ENCODE measurements around the gene POLD3.

POLD3 gene

GRCh38 chr11:74620531-74620930 is 28.1 kb downstream of the POLD3 start:
- Histone ChIP-seq H3K4me2 (ENCODE audit: insufficient read depth, low read length, poor library complexity, severe bottlenecking) (no peak overlapping the region), H3K4me3 (ENCODE audit: low read length in 2 of 2) (no peak overlapping the region), H2AFZ (ENCODE audit: low read length) (no peak overlapping the region), H2AK5ac (ENCODE audit: low read depth, low read length) (no peak overlapping the region), H3K4me1 (ENCODE audit: control insufficient read depth in 2 of 2, insufficient read depth in 1 of 2, low read depth in 1 of 2, low read length in 2 of 2) (no peaks in the 10 kb centered on the region), H3K27me3 (ENCODE audit: control insufficient read depth in 3 of 3, insufficient read depth in 3 of 3, low read depth in 1 of 3, low read length in 3 of 3) (no peaks in the 10 kb centered on the region), H3K9ac (ENCODE audit: low read depth, low read length, poor library complexity) (no peak overlapping the region), H2BK5ac (ENCODE audit: low read length) (no peak overlapping the region), H4K8ac (ENCODE audit: low read depth, low read length) (no peak overlapping the region), H3K27ac (replicated peaks; ENCODE audit: low read length) (no peak overlapping the region), H3K23ac (ENCODE audit: low read depth, low read length, poor library complexity) (no peak overlapping the region), H3K18ac (ENCODE audit: low read length) (no peak overlapping the region), H3K36me3 (replicated peaks in 1 of 2; ENCODE audit: control insufficient read depth in 2 of 2, insufficient read depth in 2 of 2, low read length in 2 of 2) (peaks cover 3 to 93% of the 10 kb centered on the region in 2 donors), H2BK120ac (ENCODE audit: low read depth, low read length) (no peak overlapping the region), H3K14ac (ENCODE audit: low read length) (no peak overlapping the region), H2BK12ac (ENCODE audit: low read length) (no peak overlapping the region), H3K79me1 (ENCODE audit: low read depth, low read length) (no peaks in the 10 kb centered on the region), H3K9me3 (replicated peaks in 1 of 2; ENCODE audit: control insufficient read depth in 2 of 2, insufficient read depth in 1 of 2, low read depth in 1 of 2, low read length in 2 of 2) (peaks cover 0 to 11% of the 10 kb centered on the region in 2 donors), H3K4ac (ENCODE audit: low read length) (no peak overlapping the region), H4K91ac (ENCODE audit: low read depth, low read length, poor library complexity) (no peak overlapping the region), H2BK15ac (ENCODE audit: low read length) (no peak overlapping the region)
- WGBS, 2 donors (ENCODE audit: extremely low coverage in 2 of 2, insufficient read length in 2 of 2, insufficient replicate concordance in 1 of 2) = no CpG with 5 or more reads among the region's 2 CpGs
- DNase-seq (ENCODE audit: low spot score) = no peak

DNA sequence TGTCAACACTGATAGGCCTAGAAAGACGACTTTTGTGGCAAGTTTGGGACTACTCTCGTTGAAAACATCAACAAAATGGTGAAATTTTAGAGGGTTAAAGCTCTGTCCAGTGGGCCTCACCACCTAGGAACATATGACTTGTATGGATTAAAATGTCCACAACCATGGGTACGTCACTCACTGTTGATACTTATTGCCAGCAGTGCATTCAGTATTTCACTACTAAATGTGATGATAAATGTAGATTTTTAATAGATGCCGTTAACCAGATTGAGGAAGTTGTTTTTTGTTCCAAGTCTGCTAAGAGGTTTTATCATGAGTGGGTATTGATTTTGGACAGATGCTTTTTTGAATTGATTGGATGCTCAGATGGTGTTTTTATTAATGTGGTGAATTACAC is 33.7 kb downstream of the POLD3 start:
- H3K79me1 ChIP-seq (ENCODE audit: low read depth, low read length) = peaks cover 1% of the 10 kb centered on the region
- DNase-seq (ENCODE audit: low spot score) = no peak
- no peak overlapping the region for H3K4ac ChIP-seq (ENCODE audit: low read length)
- no peak overlapping the region for H2BK12ac ChIP-seq (ENCODE audit: low read length)
- no peaks in the 10 kb centered on the region for H3K27me3 ChIP-seq (ENCODE audit: control insufficient read depth in 3 of 3, insufficient read depth in 3 of 3, low read depth in 1 of 3, low read length in 3 of 3)
- peaks cover 8 to 94% of the 10 kb centered on the region in 2 donors for H3K36me3 ChIP-seq (replicated peaks in 1 of 2; ENCODE audit: control insufficient read depth in 2 of 2, insufficient read depth in 2 of 2, low read length in 2 of 2)
- H2AK5ac ChIP-seq (ENCODE audit: low read depth, low read length) = no peak overlapping the region
- no peak overlapping the region for H2BK5ac ChIP-seq (ENCODE audit: low read length)
- peaks cover 0 to 7% of the 10 kb centered on the region in 2 donors for H3K9me3 ChIP-seq (replicated peaks in 1 of 2; ENCODE audit: control insufficient read depth in 2 of 2, insufficient read depth in 1 of 2, low read depth in 1 of 2, low read length in 2 of 2)
- H3K14ac ChIP-seq (ENCODE audit: low read length) = no peak overlapping the region
- H3K9ac ChIP-seq (ENCODE audit: low read depth, low read length, poor library complexity) = no peak overlapping the region
- no peak overlapping the region for H2BK120ac ChIP-seq (ENCODE audit: low read depth, low read length)
- no peak overlapping the region for H2BK15ac ChIP-seq (ENCODE audit: low read length)
- H3K4me1 ChIP-seq (ENCODE audit: control insufficient read depth in 2 of 2, insufficient read depth in 1 of 2, low read depth in 1 of 2, low read length in 2 of 2) = no peaks in the 10 kb centered on the region
- no peak overlapping the region for H3K23ac ChIP-seq (ENCODE audit: low read depth, low read length, poor library complexity)
- H3K27ac ChIP-seq (replicated peaks; ENCODE audit: low read length) = no peak overlapping the region
- no peak overlapping the region for H3K4me2 ChIP-seq (ENCODE audit: insufficient read depth, low read length, poor library complexity, severe bottlenecking)
- no CpG with 5 or more reads among the region's 4 CpGs for WGBS, 2 donors (ENCODE audit: extremely low coverage in 2 of 2, insufficient read length in 2 of 2, insufficient replicate concordance in 1 of 2)
- no peak overlapping the region for H3K4me3 ChIP-seq (ENCODE audit: low read length in 2 of 2)
- H2AFZ ChIP-seq (ENCODE audit: low read length) = no peak overlapping the region
- H3K18ac ChIP-seq (ENCODE audit: low read length) = no peak overlapping the region
- no peak overlapping the region for H4K91ac ChIP-seq (ENCODE audit: low read depth, low read length, poor library complexity)
- no peak overlapping the region for H4K8ac ChIP-seq (ENCODE audit: low read depth, low read length)

DNA sequence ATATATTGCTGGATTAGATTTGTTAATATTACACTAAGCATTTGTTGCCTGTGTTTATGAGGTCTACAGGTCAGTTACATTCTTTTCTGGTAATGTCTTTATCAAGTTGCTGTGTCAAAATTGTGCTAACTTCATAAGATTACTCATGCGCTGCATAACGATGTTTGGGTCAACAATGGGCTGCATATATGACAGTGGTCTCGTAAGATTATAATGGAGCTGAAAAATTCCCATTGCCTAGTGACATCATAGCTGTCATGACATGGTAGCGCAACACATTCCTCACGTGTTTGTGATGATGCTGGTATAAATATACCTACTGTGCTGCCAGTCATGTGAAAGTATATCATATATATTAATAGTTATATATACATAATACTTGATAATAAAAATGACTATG is 34.2 kb downstream of the POLD3 start:
- no peak for DNase-seq (ENCODE audit: low spot score)
- Histone ChIP-seq H3K9ac (ENCODE audit: low read depth, low read length, poor library complexity) (no peak overlapping the region), H3K36me3 (replicated peaks in 1 of 2; ENCODE audit: control insufficient read depth in 2 of 2, insufficient read depth in 2 of 2, low read length in 2 of 2) (peaks cover 8 to 94% of the 10 kb centered on the region in 2 donors)

DNA sequence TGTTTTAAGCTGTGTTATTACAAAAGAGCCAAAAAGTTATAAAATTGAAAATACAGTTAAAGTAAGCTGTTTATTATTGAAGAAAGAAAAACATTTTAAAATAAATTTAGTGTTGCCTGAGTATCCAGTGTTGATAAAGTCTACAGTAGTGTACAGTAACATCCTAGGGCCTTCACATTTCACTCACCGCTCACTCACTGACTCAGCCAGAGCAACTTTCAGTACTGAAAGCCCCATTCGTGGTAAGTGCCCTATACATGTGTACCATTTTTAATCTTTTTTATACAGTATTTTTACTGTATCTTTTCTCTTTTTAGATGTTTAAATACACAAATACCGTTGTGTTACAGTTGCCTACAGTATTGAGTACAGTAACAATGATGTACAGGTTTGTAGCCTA is 35.0 kb downstream of the POLD3 start:
- DNase-seq (ENCODE audit: low spot score) = no peak
- no peak overlapping the region for H3K4me3 ChIP-seq (ENCODE audit: low read length in 2 of 2)
- H2BK120ac ChIP-seq (ENCODE audit: low read depth, low read length) = no peak overlapping the region
- H2BK15ac ChIP-seq (ENCODE audit: low read length) = no peak overlapping the region
- peaks cover 0 to 4% of the 10 kb centered on the region in 2 donors for H3K9me3 ChIP-seq (replicated peaks in 1 of 2; ENCODE audit: control insufficient read depth in 2 of 2, insufficient read depth in 1 of 2, low read depth in 1 of 2, low read length in 2 of 2)
- no peak overlapping the region for H2AFZ ChIP-seq (ENCODE audit: low read length)
- no peaks in the 10 kb centered on the region for H3K27me3 ChIP-seq (ENCODE audit: control insufficient read depth in 3 of 3, insufficient read depth in 3 of 3, low read depth in 1 of 3, low read length in 3 of 3)
- no peak overlapping the region for H2AK5ac ChIP-seq (ENCODE audit: low read depth, low read length)
- no peak overlapping the region for H3K14ac ChIP-seq (ENCODE audit: low read length)
- H3K4me1 ChIP-seq (ENCODE audit: control insufficient read depth in 2 of 2, insufficient read depth in 1 of 2, low read depth in 1 of 2, low read length in 2 of 2) = no peaks in the 10 kb centered on the region
- no peak overlapping the region for H4K8ac ChIP-seq (ENCODE audit: low read depth, low read length)
- peaks cover 8 to 98% of the 10 kb centered on the region in 2 donors for H3K36me3 ChIP-seq (replicated peaks in 1 of 2; ENCODE audit: control insufficient read depth in 2 of 2, insufficient read depth in 2 of 2, low read length in 2 of 2)
- WGBS, 2 donors (ENCODE audit: extremely low coverage in 2 of 2, insufficient read length in 2 of 2, insufficient replicate concordance in 1 of 2) = no CpG with 5 or more reads among the region's 3 CpGs
- no peak overlapping the region for H3K9ac ChIP-seq (ENCODE audit: low read depth, low read length, poor library complexity)
- H3K4me2 ChIP-seq (ENCODE audit: insufficient read depth, low read length, poor library complexity, severe bottlenecking) = no peak overlapping the region
- no peak overlapping the region for H4K91ac ChIP-seq (ENCODE audit: low read depth, low read length, poor library complexity)
- H3K23ac ChIP-seq (ENCODE audit: low read depth, low read length, poor library complexity) = no peak overlapping the region
- H3K79me1 ChIP-seq (ENCODE audit: low read depth, low read length) = peaks cover 1% of the 10 kb centered on the region
- H2BK12ac ChIP-seq (ENCODE audit: low read length) = no peak overlapping the region
- no peak overlapping the region for H2BK5ac ChIP-seq (ENCODE audit: low read length)
- H3K27ac ChIP-seq (replicated peaks; ENCODE audit: low read length) = no peak overlapping the region
- no peak overlapping the region for H3K4ac ChIP-seq (ENCODE audit: low read length)
- no peak overlapping the region for H3K18ac ChIP-seq (ENCODE audit: low read length)

More for the DNA sequence above, 34.2 kb downstream of the POLD3 start:
- Histone ChIP-seq H2BK15ac (ENCODE audit: low read length) (no peak overlapping the region), H3K79me1 (ENCODE audit: low read depth, low read length) (peaks cover 1% of the 10 kb centered on the region), H3K18ac (ENCODE audit: low read length) (no peak overlapping the region), H3K27ac (replicated peaks; ENCODE audit: low read length) (no peak overlapping the region), H4K8ac (ENCODE audit: low read depth, low read length) (no peak overlapping the region), H3K23ac (ENCODE audit: low read depth, low read length, poor library complexity) (no peak overlapping the region), H3K27me3 (ENCODE audit: control insufficient read depth in 3 of 3, insufficient read depth in 3 of 3, low read depth in 1 of 3, low read length in 3 of 3) (no peaks in the 10 kb centered on the region), H2BK120ac (ENCODE audit: low read depth, low read length) (no peak overlapping the region), H3K4me3 (ENCODE audit: low read length in 2 of 2) (no peak overlapping the region), H4K91ac (ENCODE audit: low read depth, low read length, poor library complexity) (no peak overlapping the region), H2AFZ (ENCODE audit: low read length) (no peak overlapping the region), H2BK5ac (ENCODE audit: low read length) (no peak overlapping the region), H3K14ac (ENCODE audit: low read length) (no peak overlapping the region), H3K4ac (ENCODE audit: low read length) (no peak overlapping the region), H3K4me2 (ENCODE audit: insufficient read depth, low read length, poor library complexity, severe bottlenecking) (no peak overlapping the region), H3K4me1 (ENCODE audit: control insufficient read depth in 2 of 2, insufficient read depth in 1 of 2, low read depth in 1 of 2, low read length in 2 of 2) (no peaks in the 10 kb centered on the region), H3K9me3 (replicated peaks in 1 of 2; ENCODE audit: control insufficient read depth in 2 of 2, insufficient read depth in 1 of 2, low read depth in 1 of 2, low read length in 2 of 2) (peaks cover 0 to 4% of the 10 kb centered on the region in 2 donors), H2BK12ac (ENCODE audit: low read length) (no peak overlapping the region), H2AK5ac (ENCODE audit: low read depth, low read length) (no peak overlapping the region)
- no CpG with 5 or more reads among the region's 5 CpGs for WGBS, 2 donors (ENCODE audit: extremely low coverage in 2 of 2, insufficient read length in 2 of 2, insufficient replicate concordance in 1 of 2)

Data from neuronal stem cell (in vitro differentiated cells).